ENCODE measurements around the gene HES7.
A peak's percentile ranks its signal among the peaks of the same experiment; 100 is the strongest.

Gene HES7

GRCh38 chr17:8125947-8126490 lies 2.1 kb upstream of the HES7 start:
- Histone ChIP-seq H3K36me3 (ENCODE audit: control insufficient read depth, insufficient read depth, low read length) (no peaks in the 10 kb centered on the region), H3K27me3 (ENCODE audit: control insufficient read depth, insufficient read depth, low read length) (peaks cover 81% of the 10 kb centered on the region), H3K9ac (ENCODE audit: low read length) (peak overlapping the region; percentile 36), H3K4me1 (ENCODE audit: control insufficient read depth, insufficient read depth, low read length) (peaks cover 13% of the 10 kb centered on the region), H3K4me3 (ENCODE audit: low read depth, low read length) (peak overlapping the region; percentile 78), H3K9me3 (ENCODE audit: control insufficient read depth, insufficient read depth, low read depth, low read length) (no peaks in the 10 kb centered on the region), H3K27ac (ENCODE audit: low read depth, low read length) (no peak overlapping the region)

- Histone ChIP-seq H3K9me3 (ENCODE audit: control insufficient read depth, insufficient read depth, low read depth, low read length) (no peaks in the 10 kb centered on the region), H3K27ac (ENCODE audit: low read depth, low read length) (no peak overlapping the region), H3K36me3 (ENCODE audit: control insufficient read depth, insufficient read depth, low read length) (no peaks in the 10 kb centered on the region), H3K4me1 (ENCODE audit: control insufficient read depth, insufficient read depth, low read length) (peaks cover 13% of the 10 kb centered on the region), H3K9ac (ENCODE audit: low read length) (peak overlapping the region; percentile 11), H3K27me3 (ENCODE audit: control insufficient read depth, insufficient read depth, low read length) (peaks cover 81% of the 10 kb centered on the region), H3K4me3 (ENCODE audit: low read depth, low read length) (peak overlapping the region; percentile 78)
These were observed 1.4 kb upstream of the HES7 start for GRCh38 chr17:8125154-8125946.

- H3K9ac ChIP-seq (ENCODE audit: low read length), result peak overlapping the region; percentile 11
- no peak overlapping the region for H3K27ac ChIP-seq (ENCODE audit: low read depth, low read length)
- peaks cover 73% of the 10 kb centered on the region for H3K27me3 ChIP-seq (ENCODE audit: control insufficient read depth, insufficient read depth, low read length)
These were observed 646 bp upstream of the HES7 start for GRCh38 chr17:8124350-8125153.

GRCh38 chr17:8122924-8123694 lies 797 bp downstream of the HES7 start:
- peak overlapping the region; percentile 78 for H3K4me3 ChIP-seq (ENCODE audit: low read depth, low read length)
- no peaks in the 10 kb centered on the region for H3K36me3 ChIP-seq (ENCODE audit: control insufficient read depth, insufficient read depth, low read length)
- no peaks in the 10 kb centered on the region for H3K9me3 ChIP-seq (ENCODE audit: control insufficient read depth, insufficient read depth, low read depth, low read length)
- H3K4me1 ChIP-seq (ENCODE audit: control insufficient read depth, insufficient read depth, low read length), result peaks cover 13% of the 10 kb centered on the region
- H3K9ac ChIP-seq (ENCODE audit: low read length), result peak overlapping the region; percentile 2
- peaks cover 64% of the 10 kb centered on the region for H3K27me3 ChIP-seq (ENCODE audit: control insufficient read depth, insufficient read depth, low read length)
- H3K27ac ChIP-seq (ENCODE audit: low read depth, low read length), result no peak overlapping the region

More at GRCh38 chr17:8124350-8125153, 646 bp upstream of the HES7 start:
- peaks cover 13% of the 10 kb centered on the region for H3K4me1 ChIP-seq (ENCODE audit: control insufficient read depth, insufficient read depth, low read length)
- no peaks in the 10 kb centered on the region for H3K36me3 ChIP-seq (ENCODE audit: control insufficient read depth, insufficient read depth, low read length)
- no peaks in the 10 kb centered on the region for H3K9me3 ChIP-seq (ENCODE audit: control insufficient read depth, insufficient read depth, low read depth, low read length)
- H3K4me3 ChIP-seq (ENCODE audit: low read depth, low read length), result peak overlapping the region; percentile 78

GRCh38 chr17:8122422-8122923 lies 1.4 kb downstream of the HES7 start:
- Histone ChIP-seq H3K4me3 (ENCODE audit: low read depth, low read length) (peak overlapping the region; percentile 78), H3K36me3 (ENCODE audit: control insufficient read depth, insufficient read depth, low read length) (no peaks in the 10 kb centered on the region), H3K27ac (ENCODE audit: low read depth, low read length) (no peak overlapping the region), H3K9ac (ENCODE audit: low read length) (peak overlapping the region; percentile 2), H3K27me3 (ENCODE audit: control insufficient read depth, insufficient read depth, low read length) (peaks cover 64% of the 10 kb centered on the region), H3K9me3 (ENCODE audit: control insufficient read depth, insufficient read depth, low read depth, low read length) (no peaks in the 10 kb centered on the region), H3K4me1 (ENCODE audit: control insufficient read depth, insufficient read depth, low read length) (peaks cover 13% of the 10 kb centered on the region)

GRCh38 chr17:8121681-8122421 lies 2.1 kb downstream of the HES7 start:
- H3K27me3 ChIP-seq (ENCODE audit: control insufficient read depth, insufficient read depth, low read length), result peaks cover 64% of the 10 kb centered on the region

GRCh38 chr17:8121407-8121680 lies 2.6 kb downstream of the HES7 start:
- Histone ChIP-seq H3K27me3 (ENCODE audit: control insufficient read depth, insufficient read depth, low read length) (peaks cover 66% of the 10 kb centered on the region), H3K4me1 (ENCODE audit: control insufficient read depth, insufficient read depth, low read length) (peaks cover 9% of the 10 kb centered on the region), H3K36me3 (ENCODE audit: control insufficient read depth, insufficient read depth, low read length) (no peaks in the 10 kb centered on the region), H3K9ac (ENCODE audit: low read length) (no peak overlapping the region), H3K4me3 (ENCODE audit: low read depth, low read length) (peak overlapping the region; percentile 78), H3K27ac (ENCODE audit: low read depth, low read length) (no peak overlapping the region), H3K9me3 (ENCODE audit: control insufficient read depth, insufficient read depth, low read depth, low read length) (no peaks in the 10 kb centered on the region)

More at GRCh38 chr17:8121681-8122421, 2.1 kb downstream of the HES7 start:
- Histone ChIP-seq H3K4me3 (ENCODE audit: low read depth, low read length) (peak overlapping the region; percentile 78), H3K27ac (ENCODE audit: low read depth, low read length) (no peak overlapping the region), H3K36me3 (ENCODE audit: control insufficient read depth, insufficient read depth, low read length) (no peaks in the 10 kb centered on the region), H3K4me1 (ENCODE audit: control insufficient read depth, insufficient read depth, low read length) (peaks cover 10% of the 10 kb centered on the region), H3K9ac (ENCODE audit: low read length) (no peak overlapping the region), H3K9me3 (ENCODE audit: control insufficient read depth, insufficient read depth, low read depth, low read length) (no peaks in the 10 kb centered on the region)

GRCh38 chr17:8120520-8121406 lies 3.1 kb downstream of the HES7 start:
- Histone ChIP-seq H3K27ac (ENCODE audit: low read depth, low read length) (no peak overlapping the region), H3K27me3 (ENCODE audit: control insufficient read depth, insufficient read depth, low read length) (peaks cover 69% of the 10 kb centered on the region)

GRCh38 chr17:8119581-8120519 lies 4.1 kb downstream of the HES7 start:
- no peaks in the 10 kb centered on the region for H3K36me3 ChIP-seq (ENCODE audit: control insufficient read depth, insufficient read depth, low read length)
- peaks cover 5% of the 10 kb centered on the region for H3K4me1 ChIP-seq (ENCODE audit: control insufficient read depth, insufficient read depth, low read length)
- H3K4me3 ChIP-seq (ENCODE audit: low read depth, low read length), result peak overlapping the region; percentile 78
- H3K9me3 ChIP-seq (ENCODE audit: control insufficient read depth, insufficient read depth, low read depth, low read length), result no peaks in the 10 kb centered on the region
- H3K27ac ChIP-seq (ENCODE audit: low read depth, low read length), result no peak overlapping the region
- H3K9ac ChIP-seq (ENCODE audit: low read length), result peak overlapping the region; percentile 52
- H3K27me3 ChIP-seq (ENCODE audit: control insufficient read depth, insufficient read depth, low read length), result peaks cover 71% of the 10 kb centered on the region

More at GRCh38 chr17:8120520-8121406, 3.1 kb downstream of the HES7 start:
- Histone ChIP-seq H3K9ac (ENCODE audit: low read length) (peak overlapping the region; percentile 52), H3K36me3 (ENCODE audit: control insufficient read depth, insufficient read depth, low read length) (no peaks in the 10 kb centered on the region), H3K9me3 (ENCODE audit: control insufficient read depth, insufficient read depth, low read depth, low read length) (no peaks in the 10 kb centered on the region), H3K4me1 (ENCODE audit: control insufficient read depth, insufficient read depth, low read length) (peaks cover 9% of the 10 kb centered on the region), H3K4me3 (ENCODE audit: low read depth, low read length) (peak overlapping the region; percentile 78)

Data from HUES6 (cell line).